HG03139 (cell line): Measurements from ENCODE around the gene LTO1.
"Not testable (repeated sequence)": the region's sequence is repeated elsewhere in the genome, so short reads cannot be mapped to it uniquely, and the experiment has no call there.

Source experiments
- ATAC-seq: cut with Tn5 transposase; IDR thresholded peaks from one replicate; pipeline ENCODE4 v1.9.1; 2021; ENCODE audit not compliant: unreplicated experiment

Gene LTO1

DNA sequence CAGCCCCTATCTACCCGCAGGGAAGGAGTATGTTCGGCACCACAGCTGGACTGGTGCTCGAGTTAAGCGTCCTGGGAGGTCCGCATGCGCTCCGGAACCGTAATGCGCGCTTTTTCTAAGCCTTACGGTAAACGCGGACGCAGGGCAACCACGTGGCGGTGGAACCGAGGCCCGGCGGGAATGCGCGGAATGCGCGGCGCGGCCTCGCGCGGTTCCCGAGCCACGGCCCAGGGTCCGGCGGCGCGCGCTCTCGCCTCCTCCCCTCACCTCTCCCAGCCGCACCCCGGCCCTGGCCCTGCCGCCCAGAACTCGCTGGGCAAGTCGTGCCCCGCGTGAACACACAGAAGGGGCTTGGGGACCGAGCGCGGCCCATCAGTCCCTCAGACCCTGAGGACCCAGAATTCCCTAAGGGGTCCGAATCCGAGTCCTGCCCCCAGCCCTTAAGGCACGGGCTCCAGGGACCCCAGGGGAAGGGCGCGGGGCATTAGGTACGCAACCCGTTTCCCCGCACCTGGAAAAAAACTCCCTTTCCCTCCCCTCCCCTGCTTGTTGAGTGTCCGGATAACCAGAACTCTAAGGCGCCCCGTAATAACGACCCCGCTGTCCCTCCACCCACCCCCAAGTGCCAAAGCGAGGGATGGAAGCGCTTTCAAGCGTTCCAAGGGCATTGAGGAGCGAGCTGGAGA is 38.5 kb downstream of the LTO1 start:
- ATAC-seq, result no peak

DNA sequence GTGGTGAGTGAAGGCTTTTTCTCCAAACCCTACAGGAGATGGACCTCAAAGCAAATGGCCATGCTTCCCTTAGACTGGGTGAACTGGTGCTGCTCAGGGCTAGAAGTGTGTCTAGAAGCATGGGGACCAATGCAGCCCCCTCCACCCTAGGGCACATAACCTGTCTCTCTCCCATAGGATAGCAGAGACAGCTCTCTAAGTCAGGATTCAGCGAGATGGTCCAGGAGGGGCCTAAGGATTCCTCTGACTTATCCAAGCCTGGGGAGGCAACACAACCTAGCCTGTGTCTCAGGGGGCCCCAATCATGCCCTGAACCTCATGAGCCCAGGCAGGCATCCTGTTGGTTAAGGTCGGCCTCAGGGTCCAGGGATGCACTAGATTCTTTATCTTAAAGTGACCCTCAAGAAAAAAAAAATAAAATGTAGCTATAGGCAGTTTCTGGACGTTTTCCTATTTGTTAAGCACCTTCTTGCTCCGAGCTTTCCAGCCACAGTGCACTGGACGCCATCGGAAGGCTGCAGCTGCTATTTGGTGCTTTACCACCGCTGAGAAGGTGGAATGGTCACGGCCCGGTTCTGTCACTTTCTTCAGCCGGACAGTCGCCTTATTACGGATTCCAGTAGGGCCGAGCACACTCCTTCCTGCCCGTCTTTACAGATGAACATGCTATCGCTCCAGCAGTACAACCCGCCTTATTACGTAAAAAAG is 39.2 kb downstream of the LTO1 start:
- ATAC-seq, result no peak

DNA sequence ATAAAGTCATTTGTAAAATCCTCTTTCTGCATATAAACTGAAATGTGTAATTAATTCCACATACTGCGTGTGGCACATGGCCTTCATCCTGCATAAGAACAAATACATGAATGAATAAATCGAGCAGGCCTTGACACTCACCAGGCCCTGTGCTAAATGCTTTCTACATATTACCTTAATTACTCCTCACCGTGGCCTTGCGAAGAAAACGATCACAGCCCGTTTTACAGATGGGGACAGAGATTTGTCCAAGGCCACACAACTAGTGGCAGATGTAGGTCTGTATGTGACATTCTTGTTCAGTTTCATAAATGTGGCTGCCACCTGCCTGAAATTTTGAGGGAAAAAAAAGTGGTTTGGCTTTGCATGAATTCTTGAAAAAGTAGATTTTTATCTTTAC is 40.0 kb downstream of the LTO1 start:
- ATAC-seq, result no peak

GRCh38 chr11:69634590-69634989 is 40.6 kb downstream of the LTO1 start:
- ATAC-seq, result no peak

- no peak for ATAC-seq
These were observed 41.1 kb downstream of the LTO1 start for GRCh38 chr11:69634069-69634468.

GRCh38 chr11:69632900-69633299 is 42.3 kb downstream of the LTO1 start:
- no peak for ATAC-seq

GRCh38 chr11:69630424-69630823 is 44.7 kb downstream of the LTO1 start:
- no peak for ATAC-seq

GRCh38 chr11:69630017-69630416 is 45.1 kb downstream of the LTO1 start:
- ATAC-seq, result no peak

- no peak for ATAC-seq
These were observed 47.6 kb downstream of the LTO1 start for GRCh38 chr11:69627551-69627950.

DNA sequence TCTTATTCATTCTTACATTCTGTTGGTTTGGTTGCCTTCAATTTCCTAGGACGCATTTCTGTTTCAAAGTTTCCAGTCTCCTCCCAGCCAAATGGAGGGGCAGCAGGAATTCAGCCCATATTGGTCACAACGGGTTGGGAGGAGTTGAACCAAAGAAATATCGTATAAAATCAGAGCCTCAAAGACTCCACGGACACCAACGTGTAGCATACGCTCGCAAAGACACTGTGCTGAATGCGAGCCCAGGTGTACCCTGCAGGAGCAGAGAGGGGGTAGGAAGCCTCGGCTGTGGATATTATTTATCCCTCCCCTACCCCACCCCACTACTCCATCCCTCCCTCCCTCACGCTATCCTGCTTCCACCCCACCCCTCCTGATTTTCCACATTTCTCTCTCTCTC is 49.7 kb downstream of the LTO1 start:
- ATAC-seq, result no peak

DNA sequence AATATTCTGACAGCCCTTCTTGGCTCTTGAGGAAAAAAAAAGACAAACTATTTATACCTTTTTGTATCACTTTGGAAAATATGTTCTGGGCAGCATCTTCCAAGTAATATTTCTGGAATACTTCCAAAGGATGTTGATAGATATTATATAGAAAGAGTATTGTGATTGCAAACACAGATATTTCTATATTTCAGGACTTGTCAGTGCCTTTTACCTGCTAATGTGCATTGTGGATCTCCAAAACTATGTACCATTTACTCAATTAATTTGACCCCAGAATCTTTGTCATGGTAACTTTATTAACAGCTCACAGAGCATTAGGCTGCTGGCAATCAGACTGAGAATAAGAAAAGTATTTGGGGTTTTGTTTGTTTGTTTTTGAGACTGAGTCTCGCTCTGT is 50.9 kb downstream of the LTO1 start:
- ATAC-seq, result no peak

GRCh38 chr11:69622097-69622681 is 53.0 kb downstream of the LTO1 start:
- ATAC-seq, result not testable (repeated sequence)

GRCh38 chr11:69620683-69621290 is 54.4 kb downstream of the LTO1 start:
- no peak for ATAC-seq

DNA sequence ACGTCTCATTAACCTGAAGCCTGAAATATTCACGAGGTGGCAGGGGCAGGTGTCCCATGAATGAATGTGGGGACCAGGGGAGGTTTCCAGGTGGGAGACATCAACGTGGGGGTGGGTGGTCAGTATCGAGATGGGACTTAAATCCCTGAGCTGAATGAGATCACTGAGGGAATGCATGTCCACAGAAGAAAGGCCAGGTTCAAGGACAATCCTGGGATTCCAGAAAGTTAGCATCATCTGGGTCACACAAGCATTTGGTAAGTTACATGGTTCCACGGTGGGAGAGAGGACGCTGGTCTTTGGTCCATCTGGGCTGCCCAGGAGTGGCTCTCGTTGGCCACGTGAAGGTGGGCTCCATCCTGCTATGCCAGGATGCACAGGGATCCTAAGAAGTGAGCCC is 56.9 kb downstream of the LTO1 start:
- no peak for ATAC-seq

DNA sequence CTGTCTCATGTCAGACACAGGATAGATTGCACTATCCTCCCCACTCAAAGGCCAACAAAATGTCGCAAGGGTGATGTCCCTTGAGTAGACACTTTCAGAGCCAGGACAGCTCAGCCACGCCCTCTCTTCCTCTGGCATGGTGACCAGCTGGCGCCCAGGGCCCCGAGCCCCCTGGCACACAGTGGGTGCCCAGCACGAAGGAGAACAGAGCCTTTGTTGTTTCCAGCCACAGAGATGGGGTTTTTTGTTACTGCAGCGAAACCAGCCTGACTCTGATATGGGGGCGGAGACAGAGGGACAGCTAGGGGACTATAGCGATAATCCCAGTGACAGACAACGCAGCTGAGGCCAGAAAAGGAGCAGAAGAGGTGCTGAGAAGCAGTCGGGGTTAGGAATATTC is 57.5 kb downstream of the LTO1 start:
- no peak for ATAC-seq

DNA sequence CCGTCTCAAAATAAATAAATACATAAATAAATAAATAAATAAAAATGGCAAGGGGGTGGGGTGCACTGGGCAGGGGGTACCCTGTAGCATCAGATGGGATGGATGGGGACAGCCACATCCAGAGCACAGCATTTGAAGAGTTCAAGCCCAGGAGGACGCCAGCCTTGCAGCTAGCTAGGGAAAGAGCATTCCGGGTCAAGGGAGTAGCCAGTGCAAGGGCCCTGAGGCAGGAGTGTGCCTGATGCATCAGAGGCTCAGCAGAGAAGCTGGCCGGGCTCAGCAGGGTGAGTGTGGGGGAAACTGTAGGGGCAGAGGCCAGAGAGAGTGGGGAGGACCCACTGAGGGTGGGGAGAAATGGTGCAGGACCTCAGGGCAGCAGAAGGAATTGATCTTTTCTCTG is 57.9 kb downstream of the LTO1 start:
- no peak for ATAC-seq
